H1 (cell line): ENCODE data around the gene CAPN10.
"Not testable (repeated sequence)": the region's sequence is repeated elsewhere in the genome, so short reads cannot be mapped to it uniquely, and the experiment has no call there.

Source experiments
- ATF3 ChIP-seq: IDR thresholded peaks from 2 replicates; pipeline ENCODE4 v1.6.1; 2011; ENCODE audit warnings: low read depth, mild to moderate bottlenecking, low read length; ENCODE audit not compliant: insufficient read depth
- BRCA1 ChIP-seq: IDR thresholded peaks from 2 replicates; pipeline ENCODE4 v1.6.1; 2012; ENCODE audit warnings: low read depth, low read length, improper control_type of control experiment
- CREB1 ChIP-seq: IDR thresholded peaks from 2 replicates; pipeline ENCODE4 v1.6.1; 2012; ENCODE audit warnings: inconsistent platforms
- CTCF ChIP-seq, 3 experiments: IDR thresholded peaks; 1 replicate in 2 of 3; 2 replicates in 1 of 3; pipeline versions ENCODE4 v1.5.1 to v1.6.1; 2011; ENCODE audit warnings: low read length in 3 of 3, mild to moderate bottlenecking in 3 of 3, inconsistent platforms in 2 of 3, low read depth in 1 of 3, moderate library complexity in 1 of 3; ENCODE audit not compliant: insufficient read depth in 1 of 3; ENCODE audit errors: control extremely low read depth in 1 of 3
- EGR1 ChIP-seq: IDR thresholded peaks from 2 replicates; pipeline ENCODE4 v1.6.1; 2011; ENCODE audit warnings: low read depth, low read length, borderline replicate concordance
- EZH2 ChIP-seq: fragments of 200-600 bp; sonication (generic); IDR thresholded peaks from 2 replicates; pipeline ENCODE4 v1.7.1; 2012; ENCODE audit warnings: low read depth, mild to moderate bottlenecking, moderate library complexity, low read length, inconsistent platforms; ENCODE audit not compliant: severe bottlenecking
- JUND ChIP-seq: IDR thresholded peaks from 2 replicates; pipeline ENCODE4 v1.6.1; 2011; ENCODE audit warnings: mild to moderate bottlenecking, improper control_type of control experiment, low read length
- MAX ChIP-seq: IDR thresholded peaks from 2 replicates; pipeline ENCODE4 v1.6.1; 2012; ENCODE audit warnings: inconsistent platforms
- PHF8 ChIP-seq: fragments of 200-600 bp; sonication (generic); conservative IDR thresholded peaks from 2 replicates; pipeline ENCODE4 v1.7.1; 2012; ENCODE audit warnings: low read depth, mild to moderate bottlenecking, inconsistent platforms, low read length, moderate library complexity
- POLR2A ChIP-seq, 2 experiments: IDR thresholded peaks; 1 replicate in 1 of 2; 2 replicates in 1 of 2; pipeline ENCODE4 v1.6.1; 2011; ENCODE audit warnings: low read depth in 2 of 2, low read length in 2 of 2, mild to moderate bottlenecking in 2 of 2; ENCODE audit errors: control extremely low read depth in 1 of 2

- not testable (repeated sequence) for TF ChIP-seq POLR2A (IDR thresholded peaks at IDR 0.05; ENCODE audit: control extremely low read depth in 1 of 2, low read depth in 2 of 2, low read length in 2 of 2); JUND; CREB1; EZH2; CTCF (IDR thresholded peaks at IDR 0.05; ENCODE audit: control extremely low read depth in 1 of 3, insufficient read depth in 1 of 3, low read depth in 1 of 3, low read length in 3 of 3); EGR1; BRCA1; PHF8; MAX; ATF3
Measured at GRCh38 chr2:240563231-240563630, 23.3 kb upstream of the CAPN10 start.
